ENCODE measurements around the gene LEP.
A peak's percentile ranks its signal among the peaks of the same experiment; 100 is the strongest.

The LEP gene

GRCh38 chr7:128240696-128241386 is at the start of gene LEP:
TSS of gene LEP (plus strand) at chr7:128241278. CDS start at chr7:128252019, 10,741 bp downstream.
- no peak for DNase-seq

DNA sequence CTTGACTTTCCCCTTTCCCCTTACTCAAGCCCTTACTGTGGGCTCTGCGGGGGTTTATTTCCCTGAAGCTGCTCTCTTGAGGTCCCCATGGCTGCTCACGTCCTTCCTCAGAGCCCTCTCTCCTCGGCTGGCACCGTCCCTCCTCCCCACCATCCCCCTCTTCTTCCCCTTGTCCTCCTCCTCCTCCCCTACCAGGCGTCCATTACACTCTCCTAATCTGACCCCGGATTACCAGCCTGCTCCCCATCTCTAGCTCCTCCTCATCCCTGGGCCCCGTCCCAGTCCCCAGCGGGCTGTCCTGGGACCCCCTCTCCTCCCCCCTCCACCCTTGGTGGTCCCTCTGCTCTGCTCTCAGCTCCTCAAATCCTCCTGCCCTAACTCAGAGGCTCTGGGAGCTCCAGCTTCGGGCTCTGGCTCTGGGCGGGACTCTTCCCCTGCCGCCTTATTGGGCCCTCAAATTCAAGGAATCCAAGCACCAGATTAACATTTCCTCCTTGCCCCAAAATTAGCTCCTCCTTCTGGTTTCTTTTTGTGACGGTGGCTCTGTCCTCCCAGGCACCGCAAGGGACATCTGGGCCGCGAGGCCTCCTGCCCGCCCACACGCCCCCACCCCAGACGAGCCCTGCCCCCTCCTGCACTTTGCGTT is 48.5 kb upstream of the LEP start:
- DNase-seq = no peak

DNA sequence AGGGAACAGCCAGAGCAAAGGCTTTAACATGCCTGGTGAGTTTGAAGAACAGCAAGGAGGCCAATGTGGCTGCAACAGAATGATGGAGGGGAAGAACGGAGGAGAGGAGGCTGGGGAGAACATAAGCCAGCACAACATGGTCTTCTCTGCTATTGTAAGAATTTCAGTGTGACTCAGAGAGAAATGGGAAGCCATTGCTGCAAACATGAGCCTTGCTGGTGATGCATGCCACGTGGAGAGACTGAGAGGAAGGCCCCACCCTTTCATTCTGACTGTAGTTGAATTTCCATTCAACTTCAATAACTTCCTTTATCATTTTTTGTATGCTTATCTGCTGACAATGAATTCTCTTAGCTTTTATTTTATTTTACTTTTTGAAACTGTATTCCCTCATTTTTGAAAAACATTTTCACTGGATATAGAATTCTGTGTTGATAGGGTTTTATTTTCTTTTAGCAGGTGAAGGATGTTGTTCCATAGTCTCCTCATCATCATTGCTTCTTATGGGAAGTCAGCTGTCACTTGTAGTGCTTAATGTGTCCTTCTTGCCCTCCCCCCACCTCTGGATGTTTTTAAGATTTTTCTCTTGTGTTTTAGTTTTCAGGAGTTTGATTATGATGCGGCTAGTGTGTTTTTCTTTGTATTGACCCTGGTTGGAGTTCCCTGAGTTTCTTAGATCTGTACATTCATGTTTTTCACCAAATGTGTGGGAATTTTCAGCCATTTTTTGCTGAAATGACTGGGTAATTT is 46.4 kb upstream of the LEP start:
- no peak for DNase-seq

- DNase-seq = no peak
These were observed 43.5 kb upstream of the LEP start for GRCh38 chr7:128197589-128197988.

GRCh38 chr7:128197989-128198580 is 43.0 kb upstream of the LEP start:
- no peak for DNase-seq

- no peak for DNase-seq
These were observed 40.7 kb upstream of the LEP start for GRCh38 chr7:128200376-128200775.

- no peak for DNase-seq
These were observed 39.9 kb upstream of the LEP start for GRCh38 chr7:128201067-128201689.

GRCh38 chr7:128201690-128202085 is 39.4 kb upstream of the LEP start:
- DNase-seq = no peak

GRCh38 chr7:128202287-128202957 is 38.7 kb upstream of the LEP start:
- DNase-seq = no peak

GRCh38 chr7:128203047-128203491 is 38.0 kb upstream of the LEP start:
- no peak for DNase-seq

DNA sequence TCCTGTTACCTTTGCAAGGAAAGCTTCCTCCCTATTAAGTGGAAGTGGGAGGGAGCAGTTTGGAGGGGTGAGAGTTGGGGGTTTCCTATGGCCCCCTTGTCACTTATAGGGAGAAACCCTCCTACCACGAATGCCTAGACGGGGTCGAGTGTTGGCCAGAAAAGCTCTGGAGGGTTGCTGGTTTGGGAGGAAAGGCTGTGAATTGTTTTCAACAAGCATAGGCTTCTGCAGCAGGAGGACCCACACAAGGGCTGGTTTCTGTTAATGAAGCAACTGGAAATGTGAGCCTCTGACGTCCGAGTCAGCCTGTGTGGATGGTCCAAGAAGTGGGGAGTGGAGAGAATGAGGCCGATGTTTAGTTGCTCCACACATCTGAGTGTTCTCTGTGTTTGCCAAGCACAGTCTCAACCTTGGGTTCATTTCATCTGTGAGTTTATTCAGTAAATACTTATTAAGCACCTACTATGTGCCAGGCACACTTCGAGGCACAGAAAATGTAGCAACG is 37.3 kb upstream of the LEP start:
- DNase-seq = no peak

DNA sequence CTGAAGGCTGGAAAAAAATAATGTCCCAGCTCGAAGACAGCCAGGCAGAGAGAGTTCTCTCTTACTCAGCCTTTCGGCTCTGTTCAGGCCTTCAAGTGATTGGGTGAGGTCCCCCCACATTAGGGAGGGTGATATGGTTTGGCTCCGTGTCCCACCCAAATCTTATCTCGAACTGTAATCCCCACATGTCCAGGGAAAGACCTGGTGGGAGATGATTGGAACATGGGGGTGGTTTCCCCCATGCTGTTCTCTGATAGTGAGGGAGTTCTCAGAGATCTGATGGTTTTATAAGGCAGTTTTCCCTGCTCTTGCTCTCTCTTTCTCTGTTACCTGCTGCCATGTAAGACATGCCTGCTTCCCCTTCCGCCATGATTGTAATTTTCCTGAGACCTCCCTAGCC is 36.6 kb upstream of the LEP start:
- no peak for DNase-seq

DNA sequence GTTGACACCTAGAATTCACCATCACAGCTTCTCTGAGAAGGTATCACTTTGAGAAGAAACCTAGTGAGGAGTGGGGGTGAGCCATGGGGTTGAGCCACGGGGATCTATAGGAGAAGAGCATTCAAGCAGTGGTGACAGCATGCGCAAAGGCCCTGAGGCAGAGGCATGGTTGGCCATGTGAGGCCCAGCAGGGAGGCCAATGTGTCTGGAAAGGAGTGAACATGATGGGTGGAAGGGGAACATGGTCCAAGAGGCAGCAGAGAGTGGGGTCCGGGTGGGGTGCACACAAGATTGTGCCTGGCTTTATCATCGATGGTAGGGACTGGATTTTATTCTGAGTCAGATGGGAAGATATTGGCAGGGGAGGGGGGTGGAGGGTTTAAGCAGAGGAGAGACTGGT is 36.0 kb upstream of the LEP start:
- DNase-seq = no peak

GRCh38 chr7:128206017-128206746 is 34.9 kb upstream of the LEP start:
- DNase-seq = no peak

- no peak for DNase-seq
These were observed 34.2 kb upstream of the LEP start for GRCh38 chr7:128206747-128207500.

DNA sequence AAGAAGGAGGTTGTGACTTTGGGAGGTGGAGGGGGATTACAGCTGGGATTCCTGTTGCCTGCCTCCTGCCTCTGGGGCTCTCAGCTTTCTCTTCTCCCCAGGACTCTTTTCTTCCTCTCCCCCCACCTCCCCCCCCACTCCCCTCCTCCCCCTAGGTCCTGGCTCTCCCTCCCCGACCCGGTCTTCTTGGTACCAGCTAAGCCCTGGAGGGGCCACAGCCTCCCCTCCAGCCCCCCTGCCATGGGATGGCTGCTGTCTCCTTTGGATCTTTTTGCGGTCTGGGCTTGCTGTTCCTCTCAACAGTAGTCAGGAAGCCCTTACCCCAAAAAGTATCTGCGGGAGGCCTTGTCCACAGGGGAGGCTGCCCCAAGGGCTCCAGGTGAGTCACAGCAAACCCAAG is 33.5 kb upstream of the LEP start:
- no peak for DNase-seq

GRCh38 chr7:128209229-128210035 is 31.6 kb upstream of the LEP start:
- DNase-seq = peak; percentile 52 to 74

DNA sequence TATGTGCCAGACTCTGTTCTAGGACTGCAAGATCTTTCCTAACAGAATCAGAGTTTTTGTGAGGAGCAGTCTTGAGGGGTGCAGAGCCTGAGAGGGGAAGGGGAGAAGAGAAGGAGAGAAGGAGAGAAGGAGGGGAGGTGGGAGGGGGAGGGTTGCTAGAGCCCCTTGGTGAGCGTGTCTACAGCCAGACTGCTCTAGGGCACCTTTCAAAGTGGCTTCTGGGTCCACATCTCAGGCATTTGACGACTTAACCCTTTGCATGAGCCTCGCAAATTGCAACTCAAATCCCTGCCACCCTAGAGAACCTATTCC is 31.1 kb upstream of the LEP start:
- DNase-seq = no peak

DNA sequence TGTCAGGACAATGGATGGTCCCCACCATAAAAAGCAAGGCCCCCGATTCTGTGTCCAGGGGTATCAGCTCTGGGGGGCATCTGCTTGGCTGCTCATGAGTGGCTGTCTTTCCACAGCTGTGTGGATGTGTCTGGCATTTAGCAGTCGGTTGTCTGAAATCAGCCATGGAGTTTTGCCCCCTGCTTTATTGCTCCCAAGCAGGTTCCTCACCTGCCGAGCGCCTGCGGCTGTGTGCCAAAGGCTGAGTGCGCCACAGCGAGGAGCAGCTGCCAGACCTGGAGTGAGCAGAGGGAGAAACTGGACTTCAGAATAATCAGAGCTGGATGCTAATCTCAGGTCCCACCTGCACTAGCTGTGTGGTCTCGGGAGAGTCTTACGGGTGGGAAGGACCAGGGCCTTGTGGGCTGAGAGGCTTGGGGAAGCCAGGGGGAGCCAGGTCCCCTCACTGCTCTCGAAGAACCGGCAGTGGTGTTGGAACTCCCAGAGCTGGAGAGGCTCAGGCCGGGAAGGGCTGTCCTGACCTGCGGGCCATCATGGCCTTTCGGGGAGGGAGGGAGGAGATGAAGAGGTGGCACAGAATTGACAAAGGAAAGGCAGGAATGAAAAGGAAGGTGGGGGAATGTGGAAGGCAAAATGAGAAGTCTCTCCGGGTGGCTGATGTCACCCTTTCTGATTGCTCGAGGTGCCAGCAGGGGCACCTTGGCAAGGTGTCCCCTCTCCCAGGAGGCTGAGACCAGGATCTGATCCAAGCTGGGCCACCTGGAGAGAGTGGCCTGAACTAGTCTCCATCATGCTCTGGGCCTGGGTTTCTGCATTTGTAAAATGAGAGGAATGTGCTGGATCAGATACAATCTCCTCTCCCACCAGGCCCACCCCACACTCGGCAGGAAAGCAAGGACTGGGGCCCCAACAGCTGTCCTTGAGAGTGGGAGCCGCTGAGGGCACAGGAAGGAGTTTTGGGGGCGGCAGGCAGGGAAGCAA is 30.2 kb upstream of the LEP start:
- peak; percentile 54 to 59 for DNase-seq

All from SHP77 (cell line).